Left ventricle myocardium inferior (tissue), 1 donor: ENCODE data around the gene TEAD1. TPM values are rescaled to one million over a fixed set of nuclear protein-coding genes. Genes with fewer than 3 reads are reported as not detected.

ENCODE experiments used
- DNase-seq: peaks from one replicate; pipeline ENCODE4 v3.0.0-alpha.2; 2020
- H3K27ac ChIP-seq: fragments of 200-600 bp; replicated peaks from 2 replicates; pipeline ENCODE4 v1.8.0; 2021
- H3K27me3 ChIP-seq: fragments of 200-600 bp; 2 replicates; pipeline ENCODE4 v1.8.0; 2021; ENCODE audit warnings: low read depth
- H3K36me3 ChIP-seq: fragments of 200-600 bp; 2 replicates; pipeline ENCODE4 v1.8.0; 2021
- H3K4me1 ChIP-seq: fragments of 200-600 bp; 2 replicates; pipeline ENCODE4 v1.8.0; 2021
- H3K4me3 ChIP-seq: fragments of 200-600 bp; 2 replicates; pipeline ENCODE4 v1.8.0; 2021; ENCODE audit warnings: mild to moderate bottlenecking, moderate library complexity
- H3K9me3 ChIP-seq: fragments of 200-600 bp; replicated peaks from 2 replicates; pipeline ENCODE4 v1.8.0; 2021
- intact Hi-C: fragments of 100-400 bp; cut with micrococcal nuclease; formaldehyde crosslinking; loops from one replicate; pipeline ENCODE4 v1.11.0; 2022
- total RNA-seq: library from RNA; stranded (reverse); fragmentation: NEBNext Ultra II Directional; extraction: Animal tissue kit (Norgen Biotek cat#: 25700); gene quantifications from one replicate; pipeline ENCODE4 v1.2.1, GENCODE V29; 2021
- TF ChIP-seq, protein P1 (sequence below): fragments of 200-600 bp; IDR thresholded peaks from 2 replicates; pipeline ENCODE4 v1.8.0; 2021; ENCODE audit warnings: antibody characterized with exemption, mild to moderate bottlenecking, borderline replicate concordance
- donor health status: DM: no; HTN: yes; CAD: no; lungs with severe emphysema.

Gene TEAD1
- total RNA-seq, 1 donor from 2014 or later: 121 TPM

DNA sequence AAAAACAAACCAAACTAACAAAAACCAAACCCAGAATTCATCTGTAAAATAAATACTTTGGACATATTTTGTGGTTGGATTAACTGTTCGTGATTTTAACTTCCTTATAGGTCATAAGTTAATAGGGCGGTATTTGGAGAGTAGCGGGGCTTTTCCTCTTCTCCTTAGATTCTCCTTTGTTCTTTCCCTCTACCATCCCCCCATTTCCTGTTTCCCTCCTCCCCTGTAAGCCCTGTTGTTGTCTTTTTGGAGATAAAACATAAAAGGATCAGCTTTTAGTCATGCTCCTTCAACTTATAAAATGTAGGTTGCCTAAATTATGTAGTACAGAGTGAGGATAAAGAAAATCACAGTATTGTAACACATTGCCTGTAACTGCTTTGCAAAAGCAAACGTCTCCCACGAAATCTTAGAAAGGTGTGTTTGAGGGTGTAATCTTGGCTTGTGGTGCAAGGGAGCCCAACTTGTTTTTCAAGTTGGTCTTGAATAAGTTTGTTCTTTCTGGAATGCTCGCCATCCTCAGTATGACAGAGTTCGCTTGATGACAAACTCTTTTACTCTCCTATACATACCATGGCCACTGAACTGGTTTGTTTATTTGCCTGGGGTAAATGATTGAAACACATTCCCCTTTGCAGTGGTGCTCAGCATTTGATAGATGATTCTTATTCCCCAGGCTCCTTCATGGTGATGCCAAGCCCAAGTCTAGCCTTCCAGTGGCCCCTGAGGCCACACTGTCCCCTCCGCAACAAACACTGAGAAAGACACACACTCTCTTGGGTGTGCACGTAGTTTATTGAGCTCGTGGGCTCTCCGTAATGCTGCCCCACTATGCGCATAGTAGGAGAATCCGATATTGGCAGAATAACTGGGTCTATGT, 49.4 kb downstream of the TEAD1 start:
- H3K4me1 ChIP-seq: peaks cover 96% of the 10 kb centered on the region
- H3K27ac ChIP-seq: peak overlapping the region; percentile 41
- TF ChIP-seq, protein P1, sequence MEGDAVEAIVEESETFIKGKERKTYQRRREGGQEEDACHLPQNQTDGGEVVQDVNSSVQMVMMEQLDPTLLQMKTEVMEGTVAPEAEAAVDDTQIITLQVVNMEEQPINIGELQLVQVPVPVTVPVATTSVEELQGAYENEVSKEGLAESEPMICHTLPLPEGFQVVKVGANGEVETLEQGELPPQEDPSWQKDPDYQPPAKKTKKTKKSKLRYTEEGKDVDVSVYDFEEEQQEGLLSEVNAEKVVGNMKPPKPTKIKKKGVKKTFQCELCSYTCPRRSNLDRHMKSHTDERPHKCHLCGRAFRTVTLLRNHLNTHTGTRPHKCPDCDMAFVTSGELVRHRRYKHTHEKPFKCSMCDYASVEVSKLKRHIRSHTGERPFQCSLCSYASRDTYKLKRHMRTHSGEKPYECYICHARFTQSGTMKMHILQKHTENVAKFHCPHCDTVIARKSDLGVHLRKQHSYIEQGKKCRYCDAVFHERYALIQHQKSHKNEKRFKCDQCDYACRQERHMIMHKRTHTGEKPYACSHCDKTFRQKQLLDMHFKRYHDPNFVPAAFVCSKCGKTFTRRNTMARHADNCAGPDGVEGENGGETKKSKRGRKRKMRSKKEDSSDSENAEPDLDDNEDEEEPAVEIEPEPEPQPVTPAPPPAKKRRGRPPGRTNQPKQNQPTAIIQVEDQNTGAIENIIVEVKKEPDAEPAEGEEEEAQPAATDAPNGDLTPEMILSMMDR: no peak
- no peaks in the 10 kb centered on the region for H3K36me3 ChIP-seq
- H3K9me3 ChIP-seq: no peaks in the 10 kb centered on the region
- DNase-seq: no peak
- H3K4me3 ChIP-seq: no peak overlapping the region
- H3K27me3 ChIP-seq: no peaks in the 10 kb centered on the region
- intact Hi-C loops: no loop called here

DNA sequence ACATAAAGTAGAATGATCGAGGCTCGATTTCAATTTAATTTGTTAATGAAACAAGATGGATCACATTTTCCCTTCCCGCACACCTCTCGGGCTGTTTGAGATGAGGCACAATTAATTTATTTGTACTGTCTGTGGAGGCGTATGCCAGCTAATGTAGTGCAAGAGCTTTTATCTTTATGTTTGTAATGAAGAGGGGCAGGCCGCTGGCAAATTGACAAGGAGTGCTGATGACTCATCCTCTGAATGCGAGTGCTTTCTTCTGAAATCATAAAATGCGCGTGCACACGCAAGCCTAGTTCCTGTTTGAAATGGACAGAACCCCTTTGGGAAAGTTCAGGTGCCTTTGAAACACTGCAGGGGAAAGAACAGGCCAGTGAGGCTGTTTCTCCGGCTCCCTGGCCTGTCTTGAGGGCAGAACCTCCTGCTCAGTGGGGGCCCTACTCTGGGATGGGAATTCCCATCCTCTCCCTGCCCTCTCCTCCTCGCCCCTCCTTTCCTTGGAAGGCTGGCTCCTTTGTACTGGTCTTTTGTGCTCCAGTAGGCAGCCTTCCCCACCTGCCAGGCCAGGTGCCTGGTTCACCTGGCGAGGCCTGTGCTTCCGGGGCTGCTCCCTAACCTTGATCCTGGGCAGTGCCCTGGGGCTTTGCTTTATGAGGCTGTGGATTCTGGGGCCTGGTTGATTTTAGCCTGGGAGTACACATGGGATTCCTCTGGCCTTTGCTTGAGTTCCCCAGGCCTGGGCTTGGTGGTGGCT, 50.3 kb downstream of the TEAD1 start:
- DNase-seq: peak; percentile 67
- intact Hi-C loops: no loop called here
- Histone ChIP-seq H3K27me3 (no peaks in the 10 kb centered on the region), H3K4me3 (no peak overlapping the region), H3K4me1 (peaks cover 90% of the 10 kb centered on the region), H3K9me3 (no peaks in the 10 kb centered on the region), H3K36me3 (no peaks in the 10 kb centered on the region), H3K27ac (peak overlapping the region; percentile 39)
- TF ChIP-seq, protein P1: no peak

DNA sequence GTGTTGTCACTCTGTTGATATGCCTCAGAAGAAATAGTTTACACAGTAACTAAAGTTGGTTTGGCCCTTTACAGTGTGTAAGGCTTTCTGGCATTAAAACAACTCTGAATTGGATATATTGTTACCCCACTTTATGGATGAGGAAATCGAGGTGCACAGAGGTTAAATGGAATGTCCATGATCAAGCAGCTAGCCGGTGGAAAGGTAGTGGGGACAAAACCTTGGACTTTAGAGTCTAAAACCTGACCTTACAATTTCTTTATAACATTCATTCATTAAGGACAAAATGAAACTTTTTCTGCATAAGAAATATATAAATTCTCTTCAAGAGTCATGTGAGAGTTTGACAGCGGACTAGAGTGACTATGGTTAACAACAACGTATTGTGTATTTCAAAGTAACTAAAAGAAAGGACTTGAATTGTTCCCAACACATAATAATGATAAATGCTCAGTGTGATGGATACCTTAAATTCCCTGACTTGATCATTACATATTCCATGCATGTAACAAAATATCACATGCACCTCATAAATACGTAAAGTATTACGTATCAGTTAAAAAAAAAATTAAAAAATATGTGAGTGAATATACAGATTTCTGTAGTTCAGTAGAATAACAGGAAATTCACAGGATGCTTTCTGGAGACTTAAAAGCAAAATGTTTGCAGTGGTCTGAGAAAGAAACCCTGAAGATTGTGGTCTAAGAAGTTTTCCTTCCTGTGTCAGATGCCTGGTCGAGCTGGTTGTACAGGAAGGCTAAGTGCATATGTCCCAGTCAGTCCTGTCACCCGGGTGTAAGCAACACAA, 51.0 kb downstream of the TEAD1 start:
- Histone ChIP-seq H3K36me3 (no peaks in the 10 kb centered on the region), H3K27ac (peak overlapping the region; percentile 39), H3K4me3 (no peak overlapping the region), H3K4me1 (peaks cover 85% of the 10 kb centered on the region), H3K27me3 (no peaks in the 10 kb centered on the region), H3K9me3 (no peaks in the 10 kb centered on the region)
- intact Hi-C loops: no loop called here
- TF ChIP-seq, protein P1: no peak
- no peak for DNase-seq

DNA sequence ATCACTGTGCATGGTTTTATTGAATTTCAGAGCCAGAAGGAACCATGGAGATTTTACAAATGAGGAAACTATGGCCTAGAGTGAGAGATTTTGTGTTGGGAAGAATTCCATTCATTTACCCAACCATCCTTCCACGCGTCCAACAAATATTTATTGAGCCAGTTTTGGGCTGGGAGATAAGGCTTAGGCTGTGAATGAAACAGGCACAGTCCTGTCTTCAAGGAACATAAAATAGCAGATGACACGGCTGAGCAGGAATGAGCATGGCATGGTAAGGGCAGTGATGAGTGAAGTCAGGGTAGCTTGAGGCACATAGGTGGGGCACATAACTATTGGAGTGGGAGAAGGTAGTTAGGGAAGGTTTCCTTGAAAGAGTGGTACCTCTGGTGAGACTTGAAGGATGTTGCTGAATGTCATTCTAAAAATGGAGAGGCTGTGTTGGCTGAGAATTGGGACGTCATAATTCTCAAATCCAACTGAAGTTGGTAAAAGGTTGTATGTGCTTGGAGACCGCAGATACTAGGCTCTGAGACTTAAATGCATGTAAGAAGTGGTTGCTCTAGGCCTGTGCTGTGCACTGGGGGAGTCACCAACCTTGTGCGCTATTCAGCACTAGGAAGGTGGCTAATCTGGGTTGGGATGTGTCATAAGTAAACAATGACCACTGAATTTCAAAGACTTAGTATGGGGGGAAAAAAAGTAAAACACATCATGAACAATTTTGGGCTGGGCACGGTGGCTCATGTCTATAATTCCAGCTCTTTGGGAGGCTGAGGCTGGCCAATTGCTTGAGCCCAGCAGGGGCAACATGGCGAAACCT, 51.9 kb downstream of the TEAD1 start:
- Histone ChIP-seq H3K27me3 (no peaks in the 10 kb centered on the region), H3K4me3 (no peak overlapping the region), H3K9me3 (no peaks in the 10 kb centered on the region), H3K27ac (no peak overlapping the region), H3K4me1 (peaks cover 77% of the 10 kb centered on the region), H3K36me3 (no peaks in the 10 kb centered on the region)
- TF ChIP-seq, protein P1: no peak
- intact Hi-C loops: no loop called here
- no peak for DNase-seq
